Spleen (tissue), 11 donors: ENCODE measurements around the gene CEP112. TPM values are rescaled to one million over a fixed set of nuclear protein-coding genes. Genes with fewer than 3 reads are reported as not detected.
"Not testable (repeated sequence)": the region's sequence is repeated elsewhere in the genome, so short reads cannot be mapped to it uniquely, and the experiment has no call there.

Experiments used
- DNase-seq: peaks from one replicate; pipeline ENCODE4 v3.0.0-alpha.2; 2020
- H3K27ac ChIP-seq, 8 donors: fragments of 200-600 bp; sonication (generic) in 7 of 8; 1 replicate in 4 of 8; 2 replicates in 4 of 8; pipeline versions ENCODE4 v1.5.0 to v1.8.0; 2016 to 2021; ENCODE audit warnings: inconsistent platforms in 4 of 8, mild to moderate bottlenecking in 4 of 8, moderate library complexity in 1 of 8
- H3K27me3 ChIP-seq, 7 donors: fragments of 200-600 bp; sonication (generic) in 6 of 7; replicated peaks in 1 of 7; 1 replicate in 4 of 7; 2 replicates in 3 of 7; pipeline versions ENCODE4 v1.5.0 to v1.8.0; 2016 to 2021; ENCODE audit warnings: inconsistent platforms in 3 of 7, mild to moderate bottlenecking in 1 of 7
- H3K36me3 ChIP-seq, 6 donors: fragments of 200-600 bp; sonication (generic) in 5 of 6; 1 replicate in 4 of 6; 2 replicates in 2 of 6; pipeline versions ENCODE4 v1.5.0 to v1.8.0; 2016 to 2021; ENCODE audit warnings: inconsistent platforms in 2 of 6
- H3K4me1 ChIP-seq, 6 donors: fragments of 200-600 bp; sonication (generic) in 5 of 6; 1 replicate in 3 of 6; 2 replicates in 3 of 6; pipeline versions ENCODE4 v1.5.0 to v1.8.0; 2016 to 2021; ENCODE audit warnings: inconsistent platforms in 3 of 6
- H3K4me3 ChIP-seq, 8 donors: fragments of 200-600 bp; sonication (generic) in 7 of 8; 1 replicate in 4 of 8; 2 replicates in 4 of 8; pipeline versions ENCODE4 v1.5.0 to v1.8.0; 2016 to 2021; ENCODE audit warnings: inconsistent platforms in 4 of 8, mild to moderate bottlenecking in 4 of 8, moderate library complexity in 2 of 8
- H3K9me3 ChIP-seq, 8 donors: fragments of 200-600 bp; sonication (generic) in 7 of 8; 1 replicate in 4 of 8; 2 replicates in 4 of 8; pipeline versions ENCODE4 v1.5.0 to v1.8.0; 2016 to 2021; ENCODE audit warnings: inconsistent platforms in 4 of 8
- CTCF ChIP-seq, 11 experiments: fragments of 200-600 bp in 7 of 11; fragments of 450-650 bp in 4 of 11; sonication (generic) in 4 of 11; IDR thresholded peaks in 8 of 11; conservative IDR thresholded peaks in 3 of 11; 1 replicate in 7 of 11; 2 replicates in 4 of 11; pipeline versions ENCODE4 v1.4.0 to v1.8.0; 2016 to 2021; ENCODE audit warnings: antibody characterized with exemption in 11 of 11, inconsistent platforms in 4 of 11, mild to moderate bottlenecking in 1 of 11
- POLR2A ChIP-seq, 3 donors: fragments of 450-650 bp; IDR thresholded peaks; one replicate each; pipeline ENCODE4 v1.5.1; 2017; ENCODE audit warnings: antibody characterized with exemption in 3 of 3, mild to moderate bottlenecking in 1 of 3
- POLR2AphosphoS5 ChIP-seq, 3 donors: sonication (generic); formaldehyde crosslinking; IDR thresholded peaks; one replicate each; pipeline ENCODE4 v1.5.1; 2017; ENCODE audit warnings: antibody characterized with exemption in 3 of 3
- WGBS, 5 donors: extraction: QIAGEN DNeasy Blood & Tissue Kit in 3 of 5; methylation state at CpG; one replicate each; pipeline versions ENCODE4 v1.1.5 to v1.1.7; 2013 to 2018; 5-methylcytosine and 5-hydroxymethylcytosine counted together
- intact Hi-C: fragments of 100-400 bp; cut with DNase I; formaldehyde crosslinking; loops from one replicate; pipeline ENCODE4 v1.15.0; 2023; ENCODE audit warnings: low total_unique reads
- polyA plus RNA-seq, 3 donors: library from polyadenylated mRNA; stranded (reverse); fragments of 200-250 nt; gene quantifications; one replicate each; pipeline ENCODE4 v1.2.1, GENCODE V29; 2013
- total RNA-seq, 7 donors: library from RNA; depleted of rRNA in 3 of 7; stranded (reverse); fragments of >200 nt in 3 of 7; fragmentation: NEBNext Ultra II Directional in 4 of 7; extraction: Animal tissue kit (Norgen Biotek cat#: 25700) in 4 of 7; gene quantifications; one replicate each; pipeline versions ENCODE4 v1.1.0 to v1.2.1, GENCODE V29; 2016 to 2021
- donor health status: healthy with polysubstance abuse.
- donor health status: DM: no; HTN: no; CAD: no; lungs with moderate emphysema.
- donor health status: DM: no; HTN: no; CAD: no.
- donor health status: Bipolar disorder and iron deficiency.
- donor health status: healthy.
- donor health status: DM: no; HTN: no; CAD: no.
- donor health status: DM: yes; HTN: yes; CAD: no.

The CEP112 gene
- total and polyA plus RNA-seq, 10 donors, result 3.1 to 31.0 (median 16.8) TPM

GRCh38 chr17:65813306-65813705, 378.6 kb downstream of the CEP112 start:
- no peak for DNase-seq
- H3K27me3 ChIP-seq, result no peaks in the 10 kb centered on the region
- H3K36me3 ChIP-seq, result no peaks in the 10 kb centered on the region
- 72 to 79% (median 74%) methylated on average over 3 of the region's 3 CpGs for WGBS, 5 donors
- intact Hi-C loops, result no loop called here
- no peak for TF ChIP-seq CTCF (IDR thresholded peaks at IDR 0.05 in 8 of 11, conservative IDR thresholded peaks at IDR 0.05 in 3 of 11)
- TF ChIP-seq POLR2A (IDR thresholded peaks at IDR 0.05), result no peak
- no peak for TF ChIP-seq POLR2AphosphoS5 (IDR thresholded peaks at IDR 0.05)
- no peak overlapping the region for H3K27ac ChIP-seq
- no peaks in the 10 kb centered on the region for H3K4me1 ChIP-seq
- no peak overlapping the region for H3K4me3 ChIP-seq
- H3K9me3 ChIP-seq, result peaks cover 0 to 13% (median 9%) of the 10 kb centered on the region in 8 donors

- H3K4me1 ChIP-seq, result no peaks in the 10 kb centered on the region
- TF ChIP-seq POLR2AphosphoS5 (IDR thresholded peaks at IDR 0.05) (no peak), POLR2A (IDR thresholded peaks at IDR 0.05) (no peak), CTCF (IDR thresholded peaks at IDR 0.05 in 8 of 11, conservative IDR thresholded peaks at IDR 0.05 in 3 of 11) (no peak)
- no peaks in the 10 kb centered on the region for H3K27me3 ChIP-seq
- no peak overlapping the region for H3K4me3 ChIP-seq
- intact Hi-C loops, result no loop called here
- DNase-seq, result no peak
- 51 to 58% (median 56%) methylated on average over 3 of the region's 3 CpGs for WGBS, 5 donors
- H3K9me3 ChIP-seq, result peaks cover 0 to 35% (median 21%) of the 10 kb centered on the region in 8 donors
- no peak overlapping the region for H3K27ac ChIP-seq
- H3K36me3 ChIP-seq, result no peaks in the 10 kb centered on the region
Observed at GRCh38 chr17:65811043-65811442, 380.9 kb downstream of the CEP112 start.

- Histone ChIP-seq H3K27ac (no peak overlapping the region), H3K27me3 (no peaks in the 10 kb centered on the region), H3K4me1 (no peaks in the 10 kb centered on the region), H3K36me3 (no peaks in the 10 kb centered on the region), H3K4me3 (no peak overlapping the region), H3K9me3 (peaks cover 0 to 35% (median 21%) of the 10 kb centered on the region in 8 donors)
- no peak for TF ChIP-seq POLR2A (IDR thresholded peaks at IDR 0.05)
- no peak for TF ChIP-seq POLR2AphosphoS5 (IDR thresholded peaks at IDR 0.05)
- TF ChIP-seq CTCF (IDR thresholded peaks at IDR 0.05 in 8 of 11, conservative IDR thresholded peaks at IDR 0.05 in 3 of 11), result no peak
- WGBS, 5 donors, result 66 to 74% (median 68%) methylated on average over 2 of the region's 2 CpGs
- intact Hi-C loops, result no loop called here
- no peak for DNase-seq
Observed at GRCh38 chr17:65809366-65809765, 382.6 kb downstream of the CEP112 start.

GRCh38 chr17:65808566-65808965, 383.4 kb downstream of the CEP112 start:
- H3K27ac ChIP-seq, H3K36me3 ChIP-seq, H3K4me3 ChIP-seq, H3K4me1 ChIP-seq, DNase-seq, intact Hi-C loops, H3K27me3 ChIP-seq: not testable (repeated sequence)
- 70 to 89% (median 78%) methylated on average over 1 of the region's 1 CpG for WGBS, 5 donors
- H3K9me3 ChIP-seq, result peaks cover 0 to 35% (median 21%) of the 10 kb centered on the region in 8 donors

GRCh38 chr17:65807361-65807760, 384.6 kb downstream of the CEP112 start:
- Histone ChIP-seq H3K4me3 (no peak overlapping the region), H3K27ac (no peak overlapping the region), H3K4me1 (no peaks in the 10 kb centered on the region), H3K27me3 (no peaks in the 10 kb centered on the region), H3K9me3 (peaks cover 0 to 42% (median 27%) of the 10 kb centered on the region in 8 donors), H3K36me3 (no peaks in the 10 kb centered on the region)
- intact Hi-C loops, result no loop called here
- TF ChIP-seq POLR2AphosphoS5 (IDR thresholded peaks at IDR 0.05), result no peak
- no peak for DNase-seq
